Skin epidermis (tissue), 12 donors: ENCODE results near the gene NR2F6.

ENCODE experiments used
- H3K27ac ChIP-seq, 21 experiments: fragments of 200-600 bp; sonication (generic) in 11 of 21; one replicate each; pipeline ENCODE4 v1.5.0; 2020; ENCODE audit warnings: mild to moderate bottlenecking in 3 of 21, inconsistent platforms in 2 of 21, moderate library complexity in 2 of 21
- H3K4me3 ChIP-seq, 7 experiments: fragments of 200-600 bp; sonication (generic) in 2 of 7; one replicate each; pipeline ENCODE4 v1.5.0; 2020; ENCODE audit warnings: inconsistent platforms in 2 of 7, mild to moderate bottlenecking in 2 of 7, moderate library complexity in 1 of 7

The NR2F6 gene

DNA sequence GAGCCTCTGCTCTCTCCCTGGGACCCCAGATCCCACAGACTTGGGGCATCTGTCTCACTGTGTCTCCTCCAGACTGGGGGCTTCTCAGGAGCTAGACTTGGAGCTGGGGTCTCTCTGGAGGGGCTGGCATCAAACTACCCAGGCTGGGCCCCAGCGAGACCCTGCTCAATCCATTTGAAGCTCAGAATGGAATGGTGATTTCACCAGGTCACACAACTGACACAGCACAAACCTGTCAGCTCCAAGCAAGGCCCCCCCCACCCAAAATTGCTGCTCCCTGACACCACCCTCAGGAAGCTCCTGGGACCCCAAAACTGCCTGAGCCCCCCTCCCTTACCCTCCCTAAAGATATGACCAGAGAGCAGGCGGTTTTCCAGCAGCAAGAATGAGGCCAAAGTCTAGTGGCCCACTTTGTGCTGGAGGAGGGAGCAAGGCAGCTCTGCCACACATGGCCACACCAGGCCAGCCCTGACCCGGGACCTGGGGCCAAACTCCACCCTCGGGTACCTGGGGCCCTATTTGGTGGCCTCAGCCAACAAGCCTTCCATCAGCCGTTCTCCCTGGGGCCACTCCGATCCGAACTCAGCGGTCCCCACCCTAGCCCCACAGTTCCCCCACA, 2.4 kb downstream of the NR2F6 start:
- peak overlapping the region; percentile 45 to 83 (median 63) for H3K4me3 ChIP-seq
- H3K27ac ChIP-seq, result peak overlapping the region in 18 of 21 experiments; percentile 51 to 88 (median 78)

DNA sequence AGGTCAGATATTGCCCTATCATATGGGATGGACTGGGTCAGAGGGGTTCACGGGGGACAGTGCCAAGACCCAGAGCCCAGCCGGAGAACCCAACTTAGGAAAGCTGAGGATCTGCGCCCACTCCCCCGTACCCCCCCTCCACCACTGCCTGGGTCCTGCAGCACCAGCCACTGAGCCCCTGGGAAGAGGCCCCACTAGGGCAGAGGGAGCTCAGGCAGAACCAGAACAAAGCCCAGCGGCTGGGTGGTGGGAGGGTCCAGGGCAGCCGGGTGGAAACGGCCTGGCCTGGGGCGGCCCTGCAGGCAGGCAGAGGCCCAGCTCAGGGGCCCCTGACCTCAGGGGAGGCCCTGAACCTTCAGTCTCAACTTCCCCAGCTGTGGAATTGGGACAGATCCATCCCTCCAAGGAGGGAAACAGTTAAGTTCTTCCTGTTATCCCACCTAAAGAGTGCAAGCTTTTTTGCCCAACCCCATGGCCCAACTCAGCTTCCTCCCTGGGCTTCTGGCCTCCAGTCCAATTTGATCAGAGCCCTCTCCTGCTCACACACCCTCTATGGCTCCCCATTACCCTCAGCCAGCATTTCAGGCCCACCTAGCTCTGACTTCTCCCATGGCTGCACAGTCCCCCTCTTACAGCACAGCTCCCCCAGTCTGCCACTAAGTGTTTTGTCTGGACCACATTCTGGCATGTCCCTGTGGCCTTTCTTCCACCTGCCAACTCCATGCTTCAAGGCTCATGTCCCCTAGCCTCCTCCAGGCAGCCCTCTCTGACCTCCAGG, 3.1 kb downstream of the NR2F6 start:
- H3K27ac ChIP-seq, result peak overlapping the region in 7 of 21 experiments; percentile 1 to 83 (median 72)
- no peak overlapping the region for H3K4me3 ChIP-seq

DNA sequence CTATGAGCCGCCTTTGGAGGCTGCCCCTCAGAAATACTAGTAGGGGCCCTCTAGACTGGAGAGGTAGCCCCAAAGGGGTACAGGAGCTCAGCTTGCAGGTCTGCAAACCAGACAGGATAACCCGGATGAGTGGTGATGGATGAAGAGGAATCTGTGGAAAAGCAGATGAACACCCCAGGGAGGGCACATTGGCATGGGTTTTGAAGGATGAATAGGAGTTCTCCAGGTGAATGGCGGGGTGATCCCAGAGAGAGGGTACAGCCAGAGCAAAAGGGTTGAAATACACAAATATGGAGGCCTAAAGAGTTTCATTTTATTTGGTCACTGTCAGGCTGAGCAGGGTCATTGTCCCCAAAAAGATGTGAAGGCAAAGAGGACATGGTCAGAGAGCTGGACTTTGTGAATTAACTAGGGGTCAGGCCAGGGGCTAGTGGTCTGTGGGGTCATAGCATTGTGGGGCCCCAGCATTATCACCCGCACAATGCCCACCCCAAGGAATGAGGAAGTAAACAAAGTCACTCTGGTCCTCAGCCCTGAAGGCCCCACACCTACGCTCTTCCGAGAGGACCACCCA, 4.8 kb downstream of the NR2F6 start:
- H3K4me3 ChIP-seq, result no peak overlapping the region
- H3K27ac ChIP-seq, result no peak overlapping the region

DNA sequence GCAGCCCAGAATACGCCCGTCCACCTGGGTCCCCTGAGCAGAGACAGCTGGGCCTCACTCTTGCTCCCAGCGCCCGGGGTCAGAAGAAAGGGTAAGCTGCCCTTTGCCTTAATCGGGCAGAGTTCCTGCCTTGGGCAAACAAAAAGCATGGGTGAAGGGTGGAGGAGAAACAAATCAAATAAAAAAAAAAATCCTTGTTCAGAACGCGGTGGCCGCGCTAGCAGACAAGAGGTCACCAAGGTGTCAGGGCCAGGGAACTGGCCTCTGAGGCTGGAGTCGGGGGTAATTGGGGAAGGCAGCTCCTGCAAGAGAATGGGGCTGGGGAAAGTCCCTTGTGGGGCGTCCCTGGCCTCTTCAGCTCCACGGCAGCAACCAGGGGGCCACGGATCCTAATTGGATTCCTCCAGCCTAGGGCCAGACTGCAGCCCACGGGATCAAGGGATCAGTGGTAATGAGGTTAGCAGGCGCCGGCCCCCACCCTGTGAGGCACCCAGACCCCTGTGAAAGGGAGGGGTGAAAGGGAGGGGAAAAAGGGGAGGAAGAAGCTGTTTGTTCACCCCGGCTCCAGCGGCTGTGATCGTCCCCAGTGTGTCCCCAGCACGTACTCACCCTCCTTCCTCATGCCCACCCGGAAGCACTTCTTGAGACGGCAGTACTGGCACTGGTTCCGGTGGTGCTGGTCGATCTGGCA, 5.5 kb downstream of the NR2F6 start:
- H3K4me3 ChIP-seq, result no peak overlapping the region
- H3K27ac ChIP-seq, result no peak overlapping the region

DNA sequence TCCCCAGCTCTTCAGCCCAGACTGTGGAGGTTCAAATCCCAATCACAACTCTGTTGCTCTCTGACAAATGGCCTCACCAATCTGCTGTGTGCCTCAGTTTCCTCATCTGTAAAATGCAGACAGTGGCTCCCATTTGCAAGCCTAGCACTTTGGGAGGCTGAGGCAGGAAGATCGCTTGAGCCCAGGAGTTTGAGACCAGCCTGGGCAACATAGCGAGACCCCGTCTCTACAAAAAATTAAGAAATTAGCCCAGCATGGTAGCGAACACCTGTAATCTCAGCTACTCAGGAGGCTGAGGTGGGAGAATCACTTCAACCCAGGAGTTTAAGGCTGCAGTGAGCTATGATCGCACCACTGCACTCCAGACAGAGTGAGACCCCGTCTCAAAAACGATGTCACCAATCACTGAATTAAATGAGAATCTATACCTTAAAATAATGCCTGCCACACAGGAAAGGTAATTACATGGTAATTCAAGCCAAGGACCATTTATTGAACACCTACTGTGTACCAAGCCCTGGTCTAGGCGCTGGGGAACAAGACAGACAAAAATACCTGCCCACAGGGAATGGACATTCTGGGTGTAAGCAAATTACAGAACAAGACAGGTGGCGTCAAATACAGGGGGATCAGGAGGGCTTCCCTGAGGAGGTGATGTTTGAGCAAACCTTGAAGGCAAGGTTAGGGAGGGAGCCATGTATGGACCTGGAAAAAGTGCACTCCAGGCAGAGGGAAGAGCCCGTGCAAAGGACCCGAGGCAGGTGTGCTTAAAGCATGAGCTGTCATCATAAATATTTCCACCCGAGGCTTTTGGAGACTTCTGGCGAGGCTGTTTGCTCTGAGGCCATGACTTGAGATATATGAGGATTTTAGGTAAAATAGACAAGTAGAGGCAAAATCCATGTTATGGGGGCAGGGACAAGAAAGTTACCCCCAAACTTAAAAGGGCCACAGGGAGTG, 7.7 kb downstream of the NR2F6 start:
- no peak overlapping the region for H3K27ac ChIP-seq

DNA sequence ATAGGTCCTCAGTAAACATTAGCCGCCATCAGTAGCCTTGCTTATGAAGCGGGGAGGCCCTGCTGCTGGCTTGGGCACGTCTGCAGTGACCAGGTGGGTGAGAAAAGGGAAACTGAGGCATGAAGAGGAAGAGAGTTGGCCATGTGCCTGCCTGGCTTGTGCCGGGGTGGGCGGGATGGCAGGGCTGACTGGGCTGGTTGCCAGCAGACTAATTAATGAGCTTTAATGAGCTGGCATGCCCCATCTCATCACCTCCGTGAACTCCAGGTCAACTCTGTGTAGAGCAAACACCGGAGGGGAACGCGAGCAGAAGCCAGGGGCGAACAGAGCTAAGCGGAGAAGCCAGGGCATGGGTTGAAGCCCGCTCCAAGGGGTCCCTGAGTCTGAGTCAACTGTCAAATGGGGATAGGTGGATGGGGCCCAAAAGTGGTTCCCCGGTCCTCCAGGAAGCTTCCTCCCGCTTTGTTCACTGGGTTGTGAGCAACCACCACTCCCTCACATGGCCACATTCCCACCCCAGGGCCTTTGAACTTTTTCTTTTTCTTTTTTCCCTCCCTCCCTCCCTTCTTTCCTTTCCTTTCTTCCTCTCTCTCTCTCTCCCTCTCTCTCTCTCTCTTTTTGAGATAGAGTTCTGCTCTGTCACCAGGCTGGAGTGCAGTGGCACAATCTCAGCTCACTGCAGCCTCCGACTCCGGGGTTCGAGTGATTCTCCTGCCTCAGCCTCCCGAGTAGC, 8.7 kb downstream of the NR2F6 start:
- Histone ChIP-seq H3K4me3 (no peak overlapping the region), H3K27ac (peak overlapping the region in 4 of 21 experiments; percentile 1 to 76 (median 57))

More for the DNA sequence above, 7.7 kb downstream of the NR2F6 start:
- no peak overlapping the region for H3K4me3 ChIP-seq

DNA sequence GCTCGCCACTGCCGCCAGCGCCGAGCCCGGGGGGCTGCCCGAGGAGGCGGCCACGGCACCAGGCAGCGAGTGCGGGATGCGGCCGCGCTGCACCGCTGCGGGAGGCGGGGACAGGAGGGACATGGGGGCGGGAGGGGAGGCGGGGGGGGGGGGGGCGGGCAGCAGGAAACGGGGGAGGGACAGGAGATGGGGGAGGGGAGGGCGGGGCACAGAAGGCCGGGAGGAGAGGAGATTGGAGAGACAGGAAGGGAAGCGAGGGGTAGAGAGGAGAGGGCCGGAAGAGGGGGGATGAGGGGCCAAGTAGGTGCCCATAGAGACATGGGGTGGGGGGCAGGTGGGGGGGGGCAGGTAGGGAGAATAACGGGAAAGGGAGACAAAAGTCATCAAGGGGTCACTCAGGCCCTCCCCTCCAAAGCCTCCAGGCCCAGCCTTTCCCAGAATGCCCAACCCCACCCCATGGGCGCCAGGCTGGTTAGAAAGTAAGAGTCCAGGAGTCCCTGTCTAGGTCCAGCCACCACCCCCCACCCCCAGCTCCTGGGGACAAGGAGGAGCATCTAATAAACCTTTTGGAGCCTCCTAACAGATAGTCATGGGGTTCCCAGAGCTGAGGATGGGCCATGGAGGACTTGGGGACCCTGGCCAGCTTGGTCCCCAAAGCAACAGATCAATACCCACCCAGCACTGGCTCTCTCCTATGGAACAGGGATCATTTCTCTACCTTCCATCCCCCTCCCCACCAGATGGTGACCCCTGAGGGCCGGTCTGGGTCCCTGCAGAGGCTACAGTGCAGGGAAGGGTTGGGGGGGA, 9.5 kb downstream of the NR2F6 start:
- Histone ChIP-seq H3K4me3 (peak overlapping the region; percentile 43 to 50 (median 46)), H3K27ac (peak overlapping the region in 17 of 21 experiments; percentile 2 to 78 (median 58))

DNA sequence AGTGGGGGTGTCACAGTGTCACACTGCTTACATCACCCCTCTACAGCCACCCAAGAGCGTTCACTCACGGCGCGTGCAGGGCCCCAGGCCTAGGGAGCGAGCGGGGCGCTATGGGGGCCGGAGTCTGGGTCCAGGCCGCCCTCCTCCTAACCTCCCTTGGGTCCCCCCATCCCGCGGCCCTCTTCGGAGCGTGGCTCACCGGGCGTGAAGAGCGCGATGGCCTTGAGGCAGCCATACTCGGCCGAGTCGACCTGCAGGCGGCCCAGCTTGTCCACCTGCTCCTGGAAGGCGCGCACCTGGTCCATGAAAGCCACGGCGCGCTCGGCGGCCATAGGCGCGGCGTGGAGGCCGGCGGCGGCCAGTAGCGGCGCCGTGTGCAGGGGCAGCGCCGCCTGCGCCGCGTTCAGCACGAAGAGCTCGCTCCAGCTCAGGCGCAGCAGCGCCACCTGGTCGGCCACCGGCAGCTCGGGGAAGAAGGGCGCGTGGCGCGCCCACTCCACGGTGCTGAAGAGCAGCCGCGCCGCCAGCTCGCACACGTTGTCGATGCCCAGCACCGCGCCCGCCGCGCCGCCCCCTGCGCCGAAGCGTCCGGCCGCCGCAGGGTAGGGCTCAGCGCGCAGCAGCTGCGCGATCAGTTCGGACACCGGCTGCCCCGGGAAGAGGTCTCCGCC, 10.3 kb downstream of the NR2F6 start:
- Histone ChIP-seq H3K4me3 (peak overlapping the region; percentile 43 to 50 (median 46)), H3K27ac (peak overlapping the region in 19 of 21 experiments; percentile 2 to 78 (median 56))

DNA sequence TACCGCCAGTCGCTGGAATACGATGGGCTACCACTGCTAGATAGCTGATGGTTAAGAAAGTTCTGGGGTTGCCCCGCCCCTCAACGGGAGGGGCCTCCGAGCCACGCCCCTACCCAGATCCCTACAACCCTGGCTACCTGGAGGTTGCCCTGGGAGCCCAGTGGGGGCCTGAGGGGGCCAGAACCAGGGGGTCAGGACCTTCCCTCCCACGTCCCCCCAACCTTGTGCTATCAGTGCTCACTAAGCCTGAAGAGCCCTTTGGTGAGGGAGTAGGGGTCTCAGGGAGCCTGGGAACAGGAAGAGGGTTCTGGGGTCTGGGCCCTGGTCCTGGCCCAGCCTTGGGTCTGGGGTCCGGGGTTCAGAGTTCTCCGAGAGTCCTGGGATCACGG, 10.8 kb downstream of the NR2F6 start:
- Histone ChIP-seq H3K27ac (peak overlapping the region in 16 of 21 experiments; percentile 2 to 78 (median 54)), H3K4me3 (peak overlapping the region; percentile 43 to 50 (median 46))

DNA sequence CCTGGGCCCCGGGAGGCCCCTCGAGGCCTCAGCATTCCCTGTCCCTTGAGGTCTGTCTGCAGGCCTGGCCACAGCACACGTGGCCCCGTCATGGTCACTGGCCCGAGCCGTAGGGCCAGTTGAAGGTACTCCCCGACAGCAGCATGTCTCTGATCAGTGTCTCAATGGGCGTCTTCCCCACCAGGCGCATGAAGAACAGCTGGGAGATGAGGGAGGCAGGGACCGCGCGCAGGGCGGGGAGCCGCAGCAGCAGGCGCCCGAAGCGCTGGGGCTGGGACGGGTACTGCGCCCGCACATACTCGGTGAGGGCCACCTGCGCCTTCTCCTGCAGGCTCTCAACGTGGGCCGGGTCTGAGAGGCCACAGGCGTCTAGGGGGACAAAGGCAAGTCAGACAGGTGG, 13.5 kb downstream of the NR2F6 start:
- no peak overlapping the region for H3K27ac ChIP-seq
- no peak overlapping the region for H3K4me3 ChIP-seq

DNA sequence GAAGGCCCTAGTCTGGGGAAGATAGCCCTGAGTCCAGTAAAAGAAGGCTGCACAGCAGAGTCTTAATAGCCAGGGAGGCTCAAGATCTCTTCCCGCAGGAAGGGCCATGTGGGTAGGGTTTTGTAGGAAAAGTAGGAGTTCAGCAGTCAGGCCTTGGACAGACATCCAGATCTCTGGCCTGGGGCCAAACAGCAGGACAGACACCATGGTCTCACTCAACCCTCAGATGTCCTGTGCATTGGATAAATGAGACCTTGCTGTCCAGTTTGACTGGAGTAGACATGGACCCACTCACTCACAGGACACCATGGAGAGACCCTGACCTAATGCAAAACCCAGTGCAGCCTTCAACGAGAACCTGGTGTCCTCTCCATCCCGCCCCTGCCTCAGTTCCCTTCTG, 15.8 kb downstream of the NR2F6 start:
- H3K27ac ChIP-seq, result no peak overlapping the region
- no peak overlapping the region for H3K4me3 ChIP-seq

DNA sequence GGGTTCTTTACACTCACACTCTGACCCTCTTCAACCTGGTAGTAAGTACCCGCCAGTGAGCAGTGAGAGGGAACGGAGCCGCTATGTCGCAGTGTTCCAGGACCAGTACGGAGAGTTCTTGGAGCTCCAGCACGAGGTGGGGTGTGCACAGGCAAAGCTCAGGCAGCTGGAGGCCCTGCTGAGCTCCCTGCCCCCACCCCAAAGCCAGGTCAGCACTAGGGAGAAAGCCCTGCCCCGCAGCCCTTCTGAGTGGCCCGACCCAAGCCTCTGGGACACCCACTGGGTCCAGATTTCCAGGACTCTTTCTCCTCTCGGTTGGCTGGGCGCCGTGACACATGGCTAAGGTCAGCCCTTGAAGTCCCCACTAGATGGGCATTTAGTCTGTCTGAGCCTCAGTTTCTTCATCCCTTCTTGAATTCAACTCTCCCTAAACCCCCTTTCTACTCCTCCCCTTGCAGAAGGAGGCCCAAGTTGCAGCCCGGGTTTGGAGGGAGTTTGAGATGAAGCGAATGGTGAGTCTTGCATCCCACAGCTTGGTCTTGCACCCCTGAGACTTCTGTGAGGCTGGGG, 17.8 kb downstream of the NR2F6 start:
- H3K27ac ChIP-seq, result no peak overlapping the region
- H3K4me3 ChIP-seq, result no peak overlapping the region

DNA sequence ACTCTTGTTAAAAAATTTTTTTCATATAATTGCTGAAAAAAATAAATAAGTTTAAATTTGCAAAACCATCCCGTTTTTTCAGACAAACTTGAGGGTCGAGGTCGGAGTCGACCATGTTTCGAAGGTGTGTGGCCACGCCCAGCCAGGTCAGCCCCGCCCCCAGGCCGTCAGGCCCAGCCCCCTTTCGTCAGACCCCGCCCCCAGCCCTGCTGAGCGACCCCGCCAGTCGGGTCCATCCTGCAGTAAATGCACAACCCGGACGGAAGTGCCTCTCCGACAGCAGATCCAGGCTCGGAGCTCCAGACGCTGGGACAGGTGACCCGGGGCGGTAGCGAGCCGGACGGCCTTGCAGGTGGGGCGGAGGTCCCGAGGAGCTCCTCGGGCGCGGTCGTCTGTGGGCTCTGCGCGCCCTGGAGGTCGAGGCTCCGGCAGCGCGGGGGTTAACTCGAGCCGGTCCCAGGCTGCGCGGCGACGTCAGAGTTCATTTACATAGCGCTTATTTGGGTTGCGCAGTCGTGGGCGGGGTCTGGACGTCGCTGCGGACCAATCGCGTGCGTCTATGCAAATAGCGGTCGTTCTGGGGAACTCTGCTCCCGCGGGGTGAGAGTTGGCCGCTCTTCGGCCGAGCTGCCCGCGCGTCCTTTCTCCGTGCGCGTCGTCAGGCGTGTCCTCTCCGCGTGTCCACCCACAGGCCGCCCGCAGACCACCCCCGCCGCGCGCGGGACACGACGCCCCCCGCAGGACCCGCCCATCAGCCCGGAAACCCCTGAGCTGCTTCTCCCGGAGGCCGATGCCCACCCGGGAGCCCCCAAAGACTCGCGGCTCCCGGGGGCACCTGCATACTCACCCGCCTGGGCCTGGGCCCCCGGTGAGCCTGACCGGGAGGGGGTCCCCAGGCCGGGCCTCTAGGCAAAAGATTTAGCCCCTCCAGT, 19.5 kb downstream of the NR2F6 start, which contains the start of gene OCEL1:
TSS of gene OCEL1 (plus strand) at position 225 of the 932 bp plus-strand sequence. CDS start at position 247, 22 bp downstream.
- Histone ChIP-seq H3K27ac (peak within 1 kb of the TSS in 20 of 21 experiments; percentile 58 to 89 (median 83)), H3K4me3 (peak within 1 kb of the TSS; percentile 47 to 69 (median 62))

DNA sequence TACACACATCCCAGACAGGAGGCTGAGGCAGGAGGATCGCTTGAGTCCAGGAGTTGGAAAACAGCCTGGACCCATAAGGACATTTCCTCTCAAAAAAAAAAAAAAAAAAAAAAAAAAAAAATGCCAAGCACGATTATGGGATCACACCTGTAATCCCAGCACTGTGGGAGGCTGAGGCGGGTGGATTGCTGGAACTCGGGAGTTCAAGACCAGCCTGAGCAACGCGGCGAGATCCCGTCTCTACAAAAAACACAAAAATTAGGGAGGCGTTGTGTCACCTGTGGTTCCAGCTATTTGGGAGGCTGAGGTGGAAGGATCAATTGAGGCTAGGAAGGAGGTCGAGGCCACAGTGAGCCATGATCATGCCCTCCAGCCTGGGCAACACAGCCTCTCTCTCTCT, 20.7 kb downstream of the NR2F6 start:
- H3K4me3 ChIP-seq, result no peak overlapping the region
- no peak overlapping the region for H3K27ac ChIP-seq

DNA sequence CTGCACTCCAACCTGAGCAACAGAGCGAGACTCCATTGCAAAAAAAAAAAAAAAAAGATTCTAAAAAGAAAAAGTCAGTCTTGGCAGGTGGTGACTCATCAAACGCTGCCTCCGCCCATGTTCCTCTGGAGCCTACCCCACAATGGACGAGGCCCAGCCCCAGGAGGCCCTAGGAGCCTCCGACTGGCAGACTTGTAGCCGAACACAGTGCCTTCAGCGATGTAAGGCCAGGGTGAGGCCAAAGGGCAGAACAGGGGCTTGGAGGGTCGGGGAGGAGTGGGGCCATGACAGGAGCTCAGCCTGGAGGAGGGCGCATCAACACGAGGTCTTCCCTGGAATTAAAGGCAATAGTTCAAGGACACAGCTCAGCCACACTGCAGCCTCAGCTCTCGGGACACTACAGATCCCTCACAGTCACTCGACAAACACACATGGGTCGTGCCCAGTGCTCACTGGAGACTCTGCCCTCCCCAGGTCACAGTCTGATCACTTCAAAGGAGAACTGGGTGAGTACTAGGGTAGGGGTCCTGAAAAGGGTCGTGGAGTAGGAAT, 25.4 kb downstream of the NR2F6 start:
- Histone ChIP-seq H3K4me3 (no peak overlapping the region), H3K27ac (no peak overlapping the region)
